Measurements from ENCODE around the gene CFAP74. TPM values are rescaled to one million over a fixed set of nuclear protein-coding genes. Genes with fewer than 3 reads are reported as not detected.

CFAP74 gene
- total and polyA plus RNA-seq, 9 of the 15 experiments (the other 6 are each of a cell fraction or from before 2014, with no cell fraction given) = 0.03 to 0.15 (median 0.05) TPM; not detected in 6

- WGBS (ENCODE audit: insufficient coverage, low coverage, missing lambda C conversion rate) = 4% methylated on average over 18 of the region's 18 CpGs
- Histone ChIP-seq H3K9me1 (ENCODE audit: control insufficient read depth, insufficient read depth, low read length) (no peaks in the 10 kb centered on the region), H3K36me3 (ENCODE audit: control insufficient read depth, insufficient read depth, low read length) (no peaks in the 10 kb centered on the region), H3K9ac (ENCODE audit: insufficient read depth in 1 of 2, low read depth in 2 of 2, low read length in 2 of 2) (no peak overlapping the region; a peak in 1 of 4 replicates), H3K9me3 (replicated peaks; ENCODE audit: control insufficient read depth, insufficient read depth, low read depth, low read length) (no peaks in the 10 kb centered on the region), H3K4me1 (replicated peaks in 1 of 2; ENCODE audit: control insufficient read depth in 2 of 2, insufficient read depth in 2 of 2, low read length in 2 of 2) (peaks cover 0 to 30% of the 10 kb centered on the region in 2 experiments; a peak in 2 of 5 replicates), H3K4me2 (ENCODE audit: insufficient read depth, low read length) (no peak overlapping the region), H2AFZ (ENCODE audit: low read depth, low read length) (no peak overlapping the region), H3K27ac (ENCODE audit: extremely low read depth, low read depth, low read length) (no peak overlapping the region), H3K27me3 (ENCODE audit: control insufficient read depth in 2 of 2, insufficient read depth in 2 of 2, low read length in 2 of 2) (peaks cover 75 to 100% of the 10 kb centered on the region in 2 experiments), H3K4me3 (no peak overlapping the region), H3K79me2 (ENCODE audit: control insufficient read depth, insufficient read depth, low read length) (no peaks in the 10 kb centered on the region), H4K20me1 (replicated peaks; ENCODE audit: control insufficient read depth, insufficient read depth, low read length) (peaks cover 25% of the 10 kb centered on the region)
- FAIRE-seq (no peak), DNase-seq (ENCODE audit: extremely low read depth in 1 of 4, low spot score in 3 of 4) (no peak), ATAC-seq (no peak)
- in situ Hi-C loops (cut with MboI) (no loop called here), intact Hi-C loops (cut with micrococcal nuclease) (no loop called here)
- POLR2A ChIA-PET = interaction anchor here (0.6 kb wide), 2 partner anchors 9 to 427 kb away, joined by 3 to 4 read pairs; no protein-coding TSS in a partner anchor
- BruUV-seq (replicated peaks) = no TSS peak
- CTCF ChIA-PET (ENCODE audit: low intra/inter-chr PET ratio) = no interaction called here
- TF ChIP-seq HOXB6 (CRISPR knock-in tag; IDR thresholded peaks at IDR 0.05; ENCODE audit: borderline replicate concordance) (no peak), BHLHE40 (IDR thresholded peaks at IDR 0.05; ENCODE audit: low read length) (no peak), NONO (IDR thresholded peaks at IDR 0.05; ENCODE audit: low read depth in 2 of 2, low read length in 1 of 2) (no peak), ZNF277 (CRISPR knock-in tag; IDR thresholded peaks at IDR 0.05; ENCODE audit: borderline replicate concordance) (no peak), TEAD1 (CRISPR knock-in tag; IDR thresholded peaks at IDR 0.05) (no peak), SMAD2 (IDR thresholded peaks at IDR 0.05; ENCODE audit: low read depth, low read length) (no peak), E2F8 (IDR thresholded peaks at IDR 0.05; ENCODE audit: low read depth, partially characterized antibody) (no peak), SFPQ (IDR thresholded peaks at IDR 0.05; ENCODE audit: low read depth, low read length) (no peak), RB1 (IDR thresholded peaks at IDR 0.05; ENCODE audit: low read depth) (no peak), TAL1 (IDR thresholded peaks at IDR 0.05) (no peak), HES1 (IDR thresholded peaks at IDR 0.05; ENCODE audit: low read depth) (no peak)
Observed at GRCh38 chr1:2024887-2025286, 21.3 kb upstream of the CFAP74 start.
